ENCODE data around the gene ACOT11. TPM values are rescaled to one million over a fixed set of nuclear protein-coding genes. Genes with fewer than 3 reads are reported as not detected.

ACOT11 gene
- total RNA-seq, 4 donors from 2014 or later: 6.9 to 19.1 (median 13.4) TPM

GRCh38 chr1:54542120-54542961, 5.7 kb upstream of the ACOT11 start:
- TF ChIP-seq POLR2AphosphoS5 (IDR thresholded peaks at IDR 0.05) (peak in 1 of 2 donors; percentile 13), CTCF (IDR thresholded peaks at IDR 0.05) (peak; percentile 19 to 35 (median 26)), EP300 (IDR thresholded peaks at IDR 0.05) (no peak), POLR2A (IDR thresholded peaks at IDR 0.05; ENCODE audit: low read depth) (no peak)
- H3K27me3 ChIP-seq: no peaks in the 10 kb centered on the region
- no peaks in the 10 kb centered on the region for H3K9me3 ChIP-seq
- H3K36me3 ChIP-seq: no peaks in the 10 kb centered on the region
- H3K27ac ChIP-seq (replicated peaks in 1 of 4): peak overlapping the region; percentile 81 to 89 (median 84)
- 40% methylated on average over 1 of the region's 61 CpGs for WGBS
- peaks cover 24 to 45% (median 36%) of the 10 kb centered on the region in 4 donors for H3K4me1 ChIP-seq
- DNase-seq (ENCODE audit: extremely low spot score): no peak
- intact Hi-C loops (cut with DNase I): loop anchor here (5.0 kb wide), 1 partner anchor 45 kb away; no protein-coding TSS in a partner anchor
- H3K4me3 ChIP-seq: peak overlapping the region; percentile 59 to 66 (median 62)

DNA sequence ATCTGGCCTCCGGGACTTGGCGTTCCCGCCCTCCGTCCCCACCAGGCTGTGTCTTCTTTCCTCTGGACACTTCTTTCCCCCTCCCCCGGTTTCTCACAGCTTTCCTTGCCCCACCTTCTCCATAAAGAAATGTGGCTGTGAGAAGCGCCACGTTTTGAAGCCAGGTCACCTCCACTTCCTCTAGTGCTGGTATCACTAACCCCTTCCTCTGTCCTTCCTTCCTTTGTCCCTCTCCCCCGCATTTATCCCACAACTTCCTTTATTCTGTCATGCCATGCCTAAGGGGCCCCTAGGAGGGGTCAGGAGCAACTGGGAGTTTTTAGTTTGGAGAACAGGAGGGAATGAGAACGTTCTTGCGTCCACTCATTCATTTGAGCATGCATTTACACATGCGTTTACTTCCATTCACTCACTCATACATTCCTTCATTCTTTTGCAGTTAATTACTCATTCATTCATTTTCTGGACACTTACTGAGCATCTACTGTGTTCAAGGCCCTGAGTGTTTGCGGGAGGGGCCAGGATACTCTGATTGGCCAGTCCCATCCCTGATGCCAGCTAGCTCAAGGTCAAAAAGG, 5.0 kb upstream of the ACOT11 start:
- no peaks in the 10 kb centered on the region for H3K9me3 ChIP-seq
- intact Hi-C loops (cut with DNase I): loop anchor here (5.0 kb wide), 1 partner anchor 46 kb away; no protein-coding TSS in a partner anchor
- H3K36me3 ChIP-seq: no peaks in the 10 kb centered on the region
- peaks cover 29 to 52% (median 44%) of the 10 kb centered on the region in 4 donors for H3K4me1 ChIP-seq
- no peak for TF ChIP-seq POLR2AphosphoS5 (IDR thresholded peaks at IDR 0.05)
- TF ChIP-seq CTCF (IDR thresholded peaks at IDR 0.05): no peak
- no peak for TF ChIP-seq EP300 (IDR thresholded peaks at IDR 0.05)
- TF ChIP-seq POLR2A (IDR thresholded peaks at IDR 0.05; ENCODE audit: low read depth): no peak
- DNase-seq (ENCODE audit: extremely low spot score): no peak
- 47% methylated on average over 12 of the region's 12 CpGs for WGBS
- peak overlapping the region; percentile 59 to 66 (median 62) for H3K4me3 ChIP-seq
- no peaks in the 10 kb centered on the region for H3K27me3 ChIP-seq
- H3K27ac ChIP-seq (replicated peaks in 1 of 4): peak overlapping the region; percentile 81 to 89 (median 84)

DNA sequence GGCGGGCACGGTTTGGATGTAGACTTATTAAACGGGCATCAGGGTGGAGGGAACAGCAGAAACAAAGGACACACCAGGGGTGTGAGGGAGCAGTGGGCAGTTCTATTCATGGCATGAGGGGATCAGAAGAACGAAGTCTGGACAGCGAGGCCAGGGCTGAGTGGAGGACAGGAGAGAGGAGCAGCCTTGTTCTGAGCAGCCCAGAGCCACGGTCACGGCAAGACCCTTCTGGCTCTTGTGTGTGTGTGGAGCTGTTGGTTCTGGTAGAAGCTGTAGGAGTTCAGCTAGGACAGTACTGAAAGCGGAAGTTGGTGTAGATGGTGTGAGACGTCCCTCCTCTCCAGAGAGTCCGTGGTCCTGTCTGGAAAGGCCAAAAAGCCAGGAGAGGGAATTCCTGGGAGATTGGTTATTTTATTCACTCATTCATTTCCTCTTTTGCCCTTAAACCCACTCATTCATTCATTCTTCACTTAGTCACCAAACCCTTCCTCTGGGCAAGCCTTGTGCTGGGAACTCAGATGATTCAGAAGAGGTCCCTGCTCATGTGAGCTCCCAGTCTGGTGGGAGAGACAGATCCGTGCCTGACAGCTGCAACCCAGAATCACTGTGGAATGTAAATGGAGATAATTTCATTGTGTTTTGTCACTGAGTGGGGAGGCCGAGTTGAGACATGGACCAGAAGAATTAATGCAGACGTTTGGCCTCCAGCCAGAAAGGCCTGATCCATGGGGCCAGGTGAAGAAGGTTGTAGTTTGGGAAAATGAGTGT, 4.1 kb upstream of the ACOT11 start:
- peaks cover 33 to 61% (median 52%) of the 10 kb centered on the region in 4 donors for H3K4me1 ChIP-seq
- H3K4me3 ChIP-seq: no peak overlapping the region
- H3K27me3 ChIP-seq: no peaks in the 10 kb centered on the region
- 82% methylated on average over 13 of the region's 13 CpGs for WGBS
- H3K36me3 ChIP-seq: no peaks in the 10 kb centered on the region
- H3K27ac ChIP-seq (replicated peaks in 1 of 4): peak overlapping the region; percentile 81 to 89 (median 84)
- H3K9me3 ChIP-seq: no peaks in the 10 kb centered on the region
- no peak for DNase-seq (ENCODE audit: extremely low spot score)
- intact Hi-C loops (cut with DNase I): loop anchor here (5.0 kb wide), 1 partner anchor 47 kb away; no protein-coding TSS in a partner anchor
- TF ChIP-seq POLR2AphosphoS5 (IDR thresholded peaks at IDR 0.05) (no peak), EP300 (IDR thresholded peaks at IDR 0.05) (no peak), CTCF (IDR thresholded peaks at IDR 0.05) (no peak), POLR2A (IDR thresholded peaks at IDR 0.05; ENCODE audit: low read depth) (no peak)

- no peak overlapping the region for H3K4me3 ChIP-seq
- H3K9me3 ChIP-seq: no peaks in the 10 kb centered on the region
- no peak for DNase-seq (ENCODE audit: extremely low spot score)
- H3K27ac ChIP-seq (replicated peaks in 1 of 4): peak overlapping the region; percentile 84 to 90 (median 88)
- no peaks in the 10 kb centered on the region for H3K27me3 ChIP-seq
- peaks cover 37 to 79% (median 71%) of the 10 kb centered on the region in 4 donors for H3K4me1 ChIP-seq
- intact Hi-C loops (cut with DNase I): loop anchor here (5.0 kb wide), 1 partner anchor 36 kb away; no protein-coding TSS in a partner anchor
- H3K36me3 ChIP-seq: no peaks in the 10 kb centered on the region
- 91% methylated on average over 11 of the region's 11 CpGs for WGBS
- TF ChIP-seq EP300 (IDR thresholded peaks at IDR 0.05): no peak
- no peak for TF ChIP-seq POLR2A (IDR thresholded peaks at IDR 0.05; ENCODE audit: low read depth)
- no peak for TF ChIP-seq POLR2AphosphoS5 (IDR thresholded peaks at IDR 0.05)
- TF ChIP-seq CTCF (IDR thresholded peaks at IDR 0.05): no peak
These were observed 2.0 kb upstream of the ACOT11 start for GRCh38 chr1:54545916-54546635.
